Stromal cell of bone marrow (primary cell): ENCODE results near the gene DAD1.
"Not testable (repeated sequence)": the region's sequence is repeated elsewhere in the genome, so short reads cannot be mapped to it uniquely, and the experiment has no call there.

Experiments
- DNase-seq: peaks from one replicate; pipeline ENCODE4 v3.0.0-alpha.2; 2012; ENCODE audit warnings: low read depth

The DAD1 gene

GRCh38 chr14:22552001-22552826 is 36.8 kb downstream of the DAD1 start:
- no peak for DNase-seq

- DNase-seq = no peak
Measured at GRCh38 chr14:22551605-22551997, 37.4 kb downstream of the DAD1 start.

DNA sequence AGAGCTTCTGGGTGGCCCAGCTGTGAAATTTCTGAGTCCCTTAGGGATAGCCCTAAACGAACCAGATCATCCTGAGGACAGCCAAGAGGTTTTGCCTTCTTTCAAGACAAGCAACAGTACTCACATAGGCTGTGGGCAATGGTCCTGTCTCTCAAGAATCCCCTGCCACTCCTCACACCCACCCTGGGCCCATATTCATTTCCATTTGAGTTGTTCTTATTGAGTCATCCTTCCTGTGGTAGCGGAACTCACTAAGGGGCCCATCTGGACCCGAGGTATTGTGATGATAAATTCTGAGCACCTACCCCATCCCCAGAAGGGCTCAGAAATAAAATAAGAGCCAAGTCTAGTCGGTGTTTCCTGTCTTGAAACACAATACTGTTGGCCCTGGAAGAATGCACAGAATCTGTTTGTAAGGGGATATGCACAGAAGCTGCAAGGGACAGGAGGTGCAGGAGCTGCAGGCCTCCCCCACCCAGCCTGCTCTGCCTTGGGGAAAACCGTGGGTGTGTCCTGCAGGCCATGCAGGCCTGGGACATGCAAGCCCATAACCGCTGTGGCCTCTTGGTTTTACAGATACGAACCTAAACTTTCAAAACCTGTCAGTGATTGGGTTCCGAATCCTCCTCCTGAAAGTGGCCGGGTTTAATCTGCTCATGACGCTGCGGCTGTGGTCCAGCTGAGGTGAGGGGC is 38.9 kb downstream of the DAD1 start:
- DNase-seq = no peak

- no peak for DNase-seq
Measured at GRCh38 chr14:22549324-22549962, 39.6 kb downstream of the DAD1 start.

DNA sequence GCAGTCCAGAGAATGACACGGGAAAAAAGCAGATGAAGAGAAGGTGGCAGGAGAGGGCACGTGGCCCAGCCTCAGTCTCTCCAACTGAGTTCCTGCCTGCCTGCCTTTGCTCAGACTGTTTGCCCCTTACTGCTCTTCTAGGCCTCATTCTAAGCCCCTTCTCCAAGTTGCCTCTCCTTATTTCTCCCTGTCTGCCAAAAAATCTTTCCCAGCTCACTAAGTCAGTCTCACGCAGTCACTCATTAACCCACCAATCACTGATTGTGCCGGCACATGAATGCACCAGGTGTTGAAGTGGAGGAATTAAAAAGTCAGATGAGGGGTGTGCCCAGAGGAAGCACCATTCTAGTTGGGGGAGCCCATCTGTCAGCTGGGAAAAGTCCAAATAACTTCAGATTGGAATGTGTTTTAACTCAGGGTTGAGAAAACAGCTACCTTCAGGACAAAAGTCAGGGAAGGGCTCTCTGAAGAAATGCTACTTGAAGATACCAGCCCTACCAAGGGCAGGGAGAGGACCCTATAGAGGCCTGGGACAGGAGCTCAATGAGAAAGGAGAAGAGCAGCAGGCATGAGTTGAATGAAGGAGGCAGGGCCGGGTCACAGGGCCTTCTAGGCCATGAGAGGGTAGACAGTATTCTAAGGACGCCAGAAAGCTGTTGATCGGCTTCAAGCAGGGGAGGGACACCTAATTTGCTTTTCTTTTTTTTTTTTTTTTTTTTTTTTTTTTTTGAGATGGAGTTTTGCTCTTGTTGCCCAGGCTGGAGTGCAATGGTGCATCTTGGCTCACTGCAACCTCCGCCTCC is 40.9 kb downstream of the DAD1 start:
- no peak for DNase-seq

- DNase-seq = no peak
Measured at GRCh38 chr14:22547313-22547947, 41.6 kb downstream of the DAD1 start.

DNA sequence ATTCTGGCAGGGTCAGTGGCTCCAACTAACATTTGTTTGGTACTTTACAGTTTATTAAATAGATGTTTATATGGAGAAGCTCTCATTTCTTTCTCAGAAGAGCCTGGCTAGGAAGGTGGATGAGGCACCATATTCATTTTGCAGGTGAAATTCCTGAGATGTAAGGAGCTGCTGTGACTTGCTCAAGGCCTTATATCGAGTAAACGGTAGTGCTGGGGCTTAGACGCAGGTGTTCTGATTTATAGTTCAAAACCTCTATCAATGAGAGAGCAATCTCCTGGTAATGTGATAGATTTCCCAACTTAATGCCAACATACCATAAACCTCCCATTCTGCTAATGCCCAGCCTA is 42.3 kb downstream of the DAD1 start:
- DNase-seq = no peak

DNA sequence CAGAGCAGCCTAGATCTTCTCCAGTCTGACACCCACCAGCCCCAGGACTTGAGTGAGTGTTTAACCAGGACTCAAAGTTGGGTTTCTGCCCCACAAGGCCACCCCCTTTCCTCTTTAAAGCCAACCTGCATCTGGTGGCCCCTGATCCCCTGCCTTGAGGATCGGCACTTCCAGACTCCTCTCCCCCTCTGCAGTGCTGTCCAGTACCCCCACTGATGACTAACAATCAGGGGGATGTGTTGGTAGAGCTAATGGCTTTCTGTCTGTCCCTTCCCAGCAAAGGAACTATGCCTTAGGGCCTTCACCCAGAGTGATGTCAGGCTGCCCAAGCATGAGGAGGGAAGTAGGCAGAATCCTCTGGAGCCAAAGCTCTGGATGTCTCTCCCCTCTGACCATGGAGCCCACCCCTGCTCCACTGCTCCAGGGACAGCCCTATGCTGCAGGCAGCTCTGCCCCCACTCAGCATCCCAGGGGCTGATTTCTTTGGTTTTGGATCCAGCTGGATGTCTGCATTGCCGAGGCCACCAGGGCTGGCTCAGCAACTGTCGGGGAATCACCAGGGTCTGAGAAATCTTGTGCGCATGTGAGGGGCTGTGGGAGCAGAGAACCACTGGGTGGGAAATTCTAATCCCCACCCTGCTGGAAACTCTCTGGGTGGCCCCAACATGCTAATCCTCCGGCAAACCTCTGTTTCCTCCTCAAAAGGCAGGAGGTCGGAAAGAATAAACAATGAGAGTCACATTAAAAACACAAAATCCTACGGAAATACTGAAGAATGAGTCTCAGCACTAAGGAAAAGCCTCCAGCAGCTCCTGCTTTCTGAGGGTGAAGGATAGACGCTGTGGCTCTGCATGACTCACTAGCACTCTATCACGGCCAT is 42.9 kb downstream of the DAD1 start:
- DNase-seq = peak; percentile 82

DNA sequence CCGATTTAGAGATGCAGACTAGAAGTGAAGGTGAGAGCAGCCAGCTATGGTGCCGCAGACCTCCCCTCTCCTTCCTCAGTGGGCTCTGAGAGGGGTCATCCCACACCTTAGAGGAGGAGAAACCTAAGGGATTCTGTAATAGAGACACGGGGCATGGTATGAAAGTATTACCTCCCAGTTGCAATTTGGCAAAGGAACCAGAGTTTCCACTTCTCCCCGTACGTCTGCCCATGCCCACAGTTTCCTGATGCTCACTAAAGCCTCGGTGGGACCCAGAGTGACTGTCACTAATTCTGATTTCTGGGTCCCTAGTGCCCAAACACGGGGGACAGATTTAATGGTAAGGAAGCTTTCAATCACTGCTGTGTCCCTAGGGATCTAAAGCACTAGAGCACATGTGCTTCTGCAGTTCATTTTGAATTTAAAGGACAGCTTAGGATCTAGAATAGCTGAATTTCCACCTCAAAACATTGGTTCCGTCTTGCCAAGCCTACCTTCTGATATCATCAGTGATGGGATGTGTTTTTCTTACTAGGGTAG is 44.1 kb downstream of the DAD1 start:
- no peak for DNase-seq

DNA sequence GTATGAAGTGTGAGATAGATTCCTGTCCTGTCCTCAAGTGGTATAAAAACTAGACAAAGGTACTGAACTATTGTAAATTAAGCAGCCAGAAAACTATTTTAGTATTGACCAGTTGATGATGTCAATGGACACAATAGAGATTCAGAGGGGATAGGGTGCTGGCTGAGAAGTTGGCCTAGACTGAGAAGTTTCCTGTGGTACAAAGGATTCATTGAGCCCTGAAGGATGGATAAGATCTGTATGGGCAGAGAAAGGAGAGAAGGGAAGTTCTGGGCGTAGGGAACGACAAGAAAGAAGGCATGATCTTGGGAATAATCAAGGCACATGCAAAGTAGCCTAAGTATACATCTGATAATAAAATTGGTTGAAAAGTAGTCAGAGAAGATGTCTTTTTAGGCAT is 44.6 kb downstream of the DAD1 start:
- DNase-seq = no peak

DNA sequence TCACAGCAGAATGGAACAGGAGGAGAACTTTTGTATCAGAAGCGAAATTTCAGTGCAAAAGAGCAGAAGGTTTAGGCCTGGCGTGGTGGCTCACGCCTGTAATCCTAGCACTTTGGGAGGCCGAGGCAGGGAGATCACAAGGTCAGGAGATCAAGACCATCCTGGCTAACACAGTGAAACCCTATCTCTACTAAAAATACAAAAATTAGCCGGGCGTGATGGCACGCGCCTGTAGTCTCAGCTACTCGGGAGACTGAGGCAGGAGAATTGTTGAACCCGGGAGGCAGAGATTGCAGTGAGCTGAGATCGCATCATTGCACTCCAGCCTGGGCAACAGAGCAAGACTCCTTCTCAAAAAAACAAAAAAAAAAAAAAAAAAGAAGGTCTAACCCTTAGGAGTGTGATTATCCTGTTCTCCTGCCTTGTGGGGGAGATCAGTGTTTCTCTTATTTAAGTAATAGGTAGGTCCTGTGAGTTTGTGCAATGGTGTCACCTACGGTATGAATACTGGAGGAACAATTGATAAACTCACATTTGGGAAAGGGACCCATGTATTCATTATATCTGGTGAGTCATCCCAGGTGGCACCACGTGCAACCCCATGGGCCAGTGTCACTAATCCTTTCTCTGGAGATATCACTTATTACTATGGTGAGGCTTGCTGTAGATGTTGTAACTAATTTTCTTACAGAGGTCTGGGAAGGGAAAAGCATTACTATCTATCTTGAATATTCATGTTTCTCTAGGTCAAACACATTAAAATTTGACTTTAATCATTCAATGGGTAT is 45.3 kb downstream of the DAD1 start:
- DNase-seq = not testable (repeated sequence)

GRCh38 chr14:22542360-22542759 is 46.7 kb downstream of the DAD1 start:
- DNase-seq = no peak

- DNase-seq = no peak
Measured at GRCh38 chr14:22541721-22542120, 47.3 kb downstream of the DAD1 start.

DNA sequence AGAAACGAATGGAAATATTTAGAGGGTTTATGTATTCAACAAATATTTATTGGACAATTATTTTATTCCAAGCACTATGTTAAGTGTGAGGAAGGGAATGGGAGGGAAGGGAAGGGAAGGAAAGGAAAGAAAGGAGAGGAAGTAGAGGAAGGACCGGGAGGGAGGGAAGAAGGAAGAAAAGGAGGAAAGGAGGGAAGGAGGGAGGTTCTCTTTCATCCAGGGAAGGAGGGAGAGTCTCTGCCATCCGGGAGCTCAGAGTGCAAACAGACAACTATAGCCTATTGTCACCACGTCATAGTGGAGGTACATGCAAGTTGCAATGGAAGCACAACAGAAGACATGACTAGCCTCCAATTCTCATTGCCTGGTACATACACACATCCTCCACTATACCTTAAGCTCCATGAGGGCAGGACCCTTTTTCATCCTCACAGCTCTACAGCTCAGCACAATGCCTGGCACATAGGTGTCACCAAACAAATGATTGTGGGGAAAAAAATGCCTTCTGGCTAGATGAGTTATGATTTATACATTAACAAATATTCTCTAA is 48.1 kb downstream of the DAD1 start:
- no peak for DNase-seq

DNA sequence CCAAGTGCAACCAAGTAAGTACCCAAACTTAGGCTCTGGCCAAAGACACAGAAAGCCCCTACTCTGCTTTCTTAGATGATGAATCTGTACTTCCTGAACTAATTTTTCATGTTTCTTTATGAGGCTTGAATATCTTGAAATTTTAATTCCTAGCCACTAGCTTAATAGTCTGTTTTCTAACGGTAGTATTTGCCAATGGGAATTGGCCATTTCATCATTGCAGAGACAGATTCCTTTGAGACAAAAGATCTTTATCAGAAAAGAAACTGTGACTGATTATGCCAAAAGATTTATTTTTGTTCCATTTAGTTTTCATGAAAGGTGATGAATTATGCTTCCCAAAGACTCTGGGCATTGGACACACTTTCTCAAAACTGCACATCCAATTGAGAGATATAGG is 48.7 kb downstream of the DAD1 start:
- no peak for DNase-seq

DNA sequence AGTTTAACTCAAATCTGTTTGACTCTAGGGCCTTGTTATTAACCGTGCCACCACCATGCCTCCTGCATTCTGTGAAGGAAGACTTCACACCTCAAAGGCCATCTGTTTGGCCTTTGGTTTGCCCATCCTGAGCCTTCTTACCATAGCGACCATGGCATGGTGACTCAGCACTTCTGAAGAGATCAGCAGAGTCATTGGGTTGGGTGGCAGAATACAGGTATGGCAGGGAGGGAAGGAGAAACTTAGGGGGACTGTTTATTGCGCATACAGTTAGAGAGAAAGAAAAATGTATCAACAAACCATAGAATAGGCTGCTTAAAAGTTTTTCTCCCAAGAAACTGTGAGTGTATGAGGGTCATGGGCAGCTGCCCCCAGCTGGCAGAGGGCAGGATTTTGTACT is 49.2 kb downstream of the DAD1 start:
- DNase-seq = no peak

- DNase-seq = no peak
Measured at GRCh38 chr14:22538671-22539228, 50.3 kb downstream of the DAD1 start.

- DNase-seq = no peak
Measured at GRCh38 chr14:22537436-22538310, 51.4 kb downstream of the DAD1 start.
